Limb (tissue), 2 donors: Measurements from ENCODE around the gene TCERG1L.

ENCODE experiments used
- DNase-seq, 2 donors: peaks; one replicate each; pipeline ENCODE4 v3.0.0-alpha.2; 2016; ENCODE audit errors: extremely low spot score in 2 of 2

TCERG1L gene

DNA sequence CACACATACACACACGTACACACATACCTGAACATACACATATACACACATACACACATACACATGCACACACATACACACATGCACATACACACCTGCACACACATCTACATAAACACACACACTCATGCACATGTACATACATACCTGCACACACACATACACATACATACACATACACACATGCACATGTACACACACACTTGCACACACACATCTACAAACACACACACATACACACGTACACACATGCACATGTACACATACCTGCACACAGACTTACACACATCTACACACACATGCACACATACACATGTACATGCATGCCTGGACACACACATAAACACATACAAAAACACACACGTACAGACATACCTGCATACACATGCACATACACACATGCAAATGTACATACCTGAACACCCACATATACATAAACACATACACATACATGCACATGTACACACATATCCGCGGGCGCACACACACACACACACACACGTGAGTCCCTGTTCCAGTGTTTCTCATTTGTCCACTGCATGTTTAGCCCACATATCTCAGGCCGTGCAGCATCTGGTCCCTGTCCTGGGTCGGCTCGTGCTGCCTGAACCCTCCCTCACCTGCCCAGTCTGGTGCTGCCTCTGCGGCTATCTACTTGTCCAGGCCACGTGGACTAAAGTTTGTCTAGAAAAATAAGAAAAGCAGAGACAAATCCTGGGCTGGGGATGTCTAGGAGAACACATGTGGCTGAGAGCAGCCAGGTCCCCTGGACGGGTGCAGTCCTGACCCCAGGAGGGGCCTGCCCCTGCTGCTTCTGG, 238.7 kb downstream of the TCERG1L start:
- DNase-seq: no peak

DNA sequence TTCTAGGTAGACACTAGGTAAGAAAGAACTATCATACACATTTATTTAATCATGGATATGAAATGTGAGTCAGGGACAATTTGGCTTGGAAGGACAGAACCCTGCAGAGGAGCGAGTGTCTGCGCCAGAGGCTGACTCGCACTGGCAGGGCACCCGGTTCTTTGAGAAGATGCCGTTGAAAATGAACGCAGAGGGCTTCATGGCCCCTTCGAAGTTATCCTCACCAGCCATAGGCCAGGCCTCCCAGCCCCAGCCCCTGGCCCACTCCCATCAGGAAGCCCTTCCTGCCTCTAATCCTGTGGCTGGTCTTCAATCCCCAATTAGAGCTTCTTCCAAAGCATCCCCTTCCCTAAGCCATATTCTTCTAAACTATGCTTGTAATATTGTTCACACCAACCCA, 239.8 kb downstream of the TCERG1L start:
- DNase-seq: no peak

DNA sequence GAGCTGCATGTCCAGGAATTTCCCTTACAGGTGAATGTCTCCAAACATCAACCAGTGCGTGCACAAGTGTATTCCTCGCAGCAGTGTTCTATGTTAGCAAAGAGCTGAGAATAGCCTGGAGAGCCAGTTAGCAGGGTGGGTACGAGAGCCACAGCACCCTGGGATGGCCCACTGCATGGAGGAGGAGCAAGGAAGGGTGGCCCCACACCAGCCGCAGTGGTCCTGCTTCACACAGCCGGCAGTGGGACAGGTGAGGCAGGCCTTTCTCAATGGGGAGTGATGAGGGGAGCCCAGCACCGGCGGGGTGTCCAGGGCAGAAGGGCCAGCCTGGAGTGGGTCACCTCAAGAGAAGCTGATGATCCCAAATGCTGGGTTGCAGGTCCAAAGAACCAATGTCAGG, 240.7 kb downstream of the TCERG1L start:
- no peak for DNase-seq

DNA sequence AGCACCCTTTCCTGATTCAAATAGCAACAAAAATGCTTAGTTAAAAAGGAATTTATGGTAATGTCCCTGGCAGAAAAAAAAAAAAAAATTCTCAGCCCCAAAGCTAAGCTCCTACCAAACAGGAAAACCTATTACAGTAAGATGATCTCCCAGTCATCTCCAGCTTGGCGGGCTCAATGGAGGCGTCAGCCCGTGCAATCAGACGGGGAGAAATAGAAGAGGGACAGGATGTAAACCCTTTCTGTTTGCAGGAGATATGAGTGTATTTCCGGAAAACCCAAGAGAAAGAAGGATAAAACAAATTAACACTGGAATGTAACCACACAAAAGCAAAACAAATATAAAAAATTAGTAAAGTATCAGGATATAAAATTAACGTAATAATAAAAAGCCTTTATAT, 242.8 kb downstream of the TCERG1L start:
- no peak for DNase-seq

DNA sequence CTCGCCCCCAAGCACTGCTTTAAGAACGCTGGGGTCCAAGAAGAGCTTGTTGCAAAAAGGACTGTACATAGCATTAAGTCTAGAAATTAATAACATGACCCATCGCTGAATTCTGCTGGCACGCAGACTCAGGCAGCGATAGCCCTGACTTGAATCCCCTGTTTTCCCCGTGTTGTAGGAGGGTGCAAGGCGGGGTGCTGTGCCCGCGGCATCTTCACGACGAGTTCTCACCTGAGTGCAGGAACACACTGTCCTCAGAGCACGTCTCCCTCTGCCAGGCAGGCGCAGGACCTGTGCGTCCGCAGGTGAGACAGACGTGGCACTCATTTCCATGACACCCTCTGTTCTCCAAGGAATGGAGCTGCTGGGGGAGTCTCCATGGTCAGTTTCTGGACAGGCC, 243.2 kb downstream of the TCERG1L start:
- DNase-seq: no peak

DNA sequence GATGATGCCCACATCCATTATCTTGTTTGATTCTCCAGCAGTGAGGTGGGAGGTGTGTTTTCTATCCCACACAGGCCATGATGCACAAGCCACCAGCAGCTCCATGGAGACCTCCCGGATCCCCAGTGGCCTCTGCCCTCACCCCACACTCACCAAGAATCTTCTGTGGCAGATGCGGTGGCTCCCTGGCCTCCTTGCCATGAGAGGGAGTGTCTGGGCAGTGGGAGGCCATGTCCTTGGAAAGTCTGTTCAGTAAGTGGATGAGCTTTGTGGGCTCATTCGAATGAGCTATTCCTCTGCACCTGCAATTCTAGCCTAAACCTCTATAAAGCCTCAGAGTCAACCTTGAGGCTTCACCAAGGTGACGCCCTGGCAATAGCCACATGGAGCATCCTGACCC, 243.8 kb downstream of the TCERG1L start:
- no peak for DNase-seq

DNA sequence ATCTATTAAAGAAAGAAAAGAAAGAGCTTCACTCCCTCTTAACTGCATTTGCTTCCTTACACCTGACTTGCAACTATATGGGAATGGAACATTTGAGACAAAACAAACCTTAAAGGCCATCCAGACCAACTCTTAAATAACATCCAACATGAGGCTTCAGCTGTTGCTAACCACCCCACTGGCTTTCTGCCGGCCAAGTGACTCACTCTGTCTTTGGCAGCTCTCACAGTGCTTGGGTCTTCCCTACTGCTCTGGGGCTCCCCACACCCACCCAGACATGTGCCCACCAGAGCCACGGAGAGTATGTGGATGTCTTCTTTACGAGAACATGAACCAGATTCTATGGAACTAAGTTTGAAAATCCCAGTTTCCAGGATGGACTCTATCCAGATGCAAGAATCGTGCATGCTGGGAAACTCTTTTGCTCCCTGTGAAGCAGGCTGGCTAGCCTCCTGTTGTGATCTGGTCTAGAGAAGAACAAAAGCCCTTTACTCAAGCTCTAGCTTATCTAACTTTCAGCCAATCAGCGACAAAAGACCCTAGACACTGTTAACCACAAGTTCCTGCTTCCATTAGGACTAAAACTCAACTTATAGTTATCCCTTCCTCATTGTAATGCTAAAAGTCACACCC, 245.7 kb downstream of the TCERG1L start:
- peak in 1 of 2 donors; percentile 36 for DNase-seq

DNA sequence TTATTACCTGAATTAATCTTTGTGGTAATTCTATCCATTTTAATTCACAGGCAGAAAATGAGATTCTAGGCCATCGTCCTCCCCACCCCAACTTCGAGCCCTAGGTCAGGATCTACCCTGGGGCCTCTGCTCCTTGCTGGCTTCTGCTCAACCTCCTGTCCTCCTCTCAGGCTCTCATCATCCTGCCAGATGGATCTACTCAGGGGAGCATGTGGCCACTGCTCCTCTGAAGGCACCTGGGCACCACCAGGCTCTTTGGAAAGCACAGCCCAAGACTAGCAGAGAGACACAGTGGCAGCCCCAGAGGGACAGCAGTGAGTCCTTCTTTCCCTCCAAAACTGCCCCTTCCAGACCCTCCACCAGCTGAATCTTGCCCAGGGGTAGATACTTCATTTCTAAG, 248.2 kb downstream of the TCERG1L start:
- no peak for DNase-seq

DNA sequence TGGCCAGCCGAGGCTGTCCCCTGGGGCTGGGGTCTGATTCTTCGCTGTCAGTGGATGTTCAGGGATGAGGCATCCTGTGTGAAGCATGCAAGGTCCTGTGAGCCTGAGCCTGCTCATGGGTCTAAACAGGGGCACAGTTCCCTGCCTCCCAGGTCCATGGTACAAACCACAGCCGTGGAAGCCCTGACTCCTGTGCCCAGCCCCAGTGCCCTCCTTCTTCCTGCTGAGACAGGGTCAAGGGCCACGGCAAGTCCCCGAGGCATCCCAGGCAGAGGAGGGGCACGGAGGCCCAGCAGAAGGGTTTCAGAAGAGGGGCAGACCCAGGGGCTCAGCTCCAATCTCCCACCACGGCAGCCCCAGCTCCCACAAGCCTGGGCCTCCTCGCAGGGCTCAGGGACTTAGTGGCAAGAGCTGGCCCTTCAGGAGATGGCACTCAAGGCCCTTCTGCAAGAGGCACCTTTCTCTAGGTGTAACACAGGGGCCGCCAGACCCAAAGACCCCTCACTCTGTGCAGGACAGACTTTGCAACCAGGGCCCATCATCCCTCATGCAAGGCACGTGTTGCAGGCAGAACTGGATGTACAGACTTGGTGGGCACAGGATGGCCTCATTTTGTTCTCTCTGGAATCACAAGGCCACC, 248.8 kb downstream of the TCERG1L start:
- no peak for DNase-seq

DNA sequence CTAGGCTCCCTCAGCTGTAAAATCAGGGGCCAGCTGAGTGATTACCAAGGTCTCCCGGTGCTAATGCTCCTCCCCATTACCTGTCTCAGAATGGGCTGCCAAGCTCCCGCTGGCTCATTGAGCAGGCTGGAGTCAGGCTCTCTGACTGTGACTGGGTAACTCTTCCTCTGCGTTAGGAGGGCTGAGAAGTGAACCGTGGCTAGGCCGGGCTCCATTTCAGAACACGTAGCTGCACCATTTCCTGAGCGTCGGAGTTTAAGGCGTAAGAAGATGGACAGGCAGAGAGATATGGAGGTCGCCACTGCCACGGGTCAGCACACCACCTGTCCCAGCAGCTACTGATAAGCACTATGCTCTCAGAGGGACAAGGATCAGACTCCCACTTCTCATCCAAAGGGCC, 250.3 kb downstream of the TCERG1L start:
- DNase-seq: no peak

DNA sequence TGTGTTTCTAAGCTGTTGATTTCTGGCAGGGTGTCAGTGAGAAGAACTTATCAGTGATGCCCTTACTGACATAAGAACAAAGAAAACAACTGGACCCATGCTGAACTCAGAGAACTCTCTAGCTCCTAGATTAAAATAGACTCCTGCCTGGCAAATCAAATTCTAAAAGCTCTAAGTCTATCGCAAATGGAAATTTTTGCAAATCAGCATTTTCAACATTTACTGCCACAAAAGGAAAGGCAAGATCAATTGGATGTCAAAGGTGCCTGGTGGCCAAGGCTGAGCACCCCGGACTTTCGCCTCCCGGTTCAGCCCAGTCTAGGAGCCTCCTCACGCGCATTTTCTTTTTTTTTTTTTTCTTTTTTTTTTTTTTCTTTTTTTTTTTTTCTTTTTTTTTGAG, 251.6 kb downstream of the TCERG1L start:
- DNase-seq: no peak

DNA sequence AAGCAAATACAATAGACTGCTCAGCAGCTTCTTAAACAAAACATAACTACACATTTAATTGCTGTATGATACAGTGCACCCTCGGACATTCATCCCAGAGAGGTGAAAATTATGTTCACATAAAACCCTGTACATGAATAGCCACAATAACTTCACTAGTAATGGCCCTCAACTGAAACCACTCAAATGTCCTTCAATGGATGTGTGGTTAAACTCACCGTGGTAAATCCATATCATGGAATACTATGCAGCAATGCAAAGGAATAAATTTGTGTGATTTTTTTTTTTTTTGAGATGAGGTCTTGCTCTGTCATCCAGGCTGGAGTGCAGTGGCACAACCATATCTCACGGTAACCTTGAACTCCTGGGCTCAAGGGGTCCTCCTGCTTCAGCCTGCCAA, 252.7 kb downstream of the TCERG1L start:
- no peak for DNase-seq

DNA sequence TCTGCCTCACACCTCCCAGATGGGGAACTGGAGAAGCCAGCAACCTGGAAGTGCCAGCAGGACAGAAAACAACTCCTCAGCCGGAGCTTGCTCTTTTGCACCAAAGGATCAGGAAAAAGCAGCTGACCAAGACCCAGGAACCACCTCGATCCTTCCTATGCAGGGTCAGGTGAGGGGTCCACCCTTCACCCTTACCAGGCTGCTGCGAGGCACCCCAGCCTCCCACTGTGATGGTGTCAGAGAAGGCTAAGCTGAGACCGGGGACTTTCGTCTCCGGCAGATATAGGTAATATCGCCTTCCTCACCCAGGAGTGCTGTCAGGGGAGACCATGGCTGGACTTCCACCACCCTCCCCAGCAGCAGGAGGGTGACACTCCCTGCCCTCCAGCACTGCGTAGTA, 254.7 kb downstream of the TCERG1L start:
- no peak for DNase-seq

DNA sequence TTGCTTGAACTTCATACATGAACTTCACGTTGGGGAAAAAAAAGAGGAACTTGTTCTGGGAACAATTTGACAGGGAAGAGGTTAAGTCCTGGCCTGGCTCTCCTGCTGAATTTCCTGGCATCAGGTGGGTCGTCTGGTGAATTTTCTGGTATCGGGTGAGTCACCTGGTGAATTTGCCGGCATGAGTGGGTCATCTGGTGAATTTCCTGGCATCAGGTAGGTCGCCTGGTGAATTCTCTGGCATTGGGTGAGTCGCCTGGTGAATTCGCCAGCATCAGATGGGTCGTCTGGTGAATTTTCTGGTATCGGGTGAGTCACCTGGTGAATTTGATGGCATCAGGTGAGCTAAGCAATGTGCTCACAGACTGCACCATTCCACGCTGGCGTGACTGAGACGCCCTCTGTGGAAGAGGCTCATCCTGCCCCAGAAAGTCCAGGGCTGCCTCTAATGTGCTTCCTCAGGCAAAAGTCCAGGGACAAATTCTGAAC, 255.4 kb downstream of the TCERG1L start:
- DNase-seq: no peak

DNA sequence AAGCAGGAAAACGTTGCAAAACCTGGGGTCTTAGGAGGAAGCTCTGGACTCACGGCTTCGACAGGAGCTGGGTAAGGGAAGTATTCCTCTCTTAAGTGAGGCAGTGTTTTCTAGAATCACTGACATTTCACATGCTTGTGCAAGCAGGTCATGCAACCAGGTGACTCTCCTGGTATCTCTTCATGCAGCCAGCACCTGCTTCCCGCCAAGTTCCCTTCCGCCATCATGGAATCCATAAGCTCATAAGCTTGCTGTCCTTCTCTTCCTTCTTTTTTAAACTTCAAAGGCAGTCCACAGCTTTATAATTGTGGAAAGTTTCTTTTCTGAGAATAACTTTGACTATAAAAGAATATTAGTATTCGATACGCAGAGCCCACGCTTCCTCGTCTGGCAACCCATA, 256.1 kb downstream of the TCERG1L start:
- no peak for DNase-seq

DNA sequence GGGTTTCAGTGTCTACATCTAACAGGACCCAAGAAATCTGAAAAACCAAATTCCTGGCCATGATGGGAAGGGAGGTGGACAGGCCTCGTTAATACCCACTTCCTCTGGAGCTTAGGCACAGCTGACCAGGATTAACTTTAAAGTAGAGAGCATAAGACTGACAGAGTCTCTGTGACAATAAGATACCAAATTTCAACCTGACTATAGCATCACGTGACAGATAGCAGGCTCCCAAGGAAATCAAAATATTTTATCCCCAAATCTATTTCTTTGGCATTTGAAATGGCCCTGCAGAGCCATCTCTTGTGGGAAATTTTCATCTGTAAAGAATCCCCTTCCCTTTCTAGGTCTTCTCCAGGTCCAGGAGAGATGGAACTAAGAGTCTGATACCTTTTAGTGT, 258.3 kb downstream of the TCERG1L start:
- DNase-seq: no peak

DNA sequence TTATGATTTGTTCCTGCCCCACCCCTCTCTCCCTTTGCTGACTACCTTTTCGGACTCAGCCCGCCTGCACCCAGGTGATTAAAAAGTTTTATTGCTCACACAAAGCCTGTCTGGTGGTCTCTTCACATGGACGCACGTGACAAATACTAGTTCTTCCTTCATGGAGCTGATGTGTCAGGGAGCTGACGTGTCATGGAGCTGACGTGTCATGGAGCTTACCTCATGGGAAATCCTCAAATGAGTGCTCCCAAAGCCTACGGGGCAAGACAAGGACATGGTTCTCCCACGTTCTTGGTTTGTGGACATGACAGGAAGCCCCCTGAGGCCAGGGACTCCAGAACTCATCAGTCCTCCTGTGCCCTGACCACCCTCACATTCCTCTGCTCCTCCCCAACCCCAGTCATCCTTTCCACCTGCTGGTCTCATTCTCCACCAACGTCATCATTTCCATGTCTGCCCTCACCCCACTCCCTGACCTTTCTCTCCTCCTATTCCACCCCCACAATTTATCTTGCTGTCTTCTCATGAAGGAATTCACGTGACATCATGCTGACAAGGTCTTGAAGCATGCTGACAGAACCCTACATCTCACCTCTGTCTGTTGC, 261.3 kb downstream of the TCERG1L start:
- no peak for DNase-seq

DNA sequence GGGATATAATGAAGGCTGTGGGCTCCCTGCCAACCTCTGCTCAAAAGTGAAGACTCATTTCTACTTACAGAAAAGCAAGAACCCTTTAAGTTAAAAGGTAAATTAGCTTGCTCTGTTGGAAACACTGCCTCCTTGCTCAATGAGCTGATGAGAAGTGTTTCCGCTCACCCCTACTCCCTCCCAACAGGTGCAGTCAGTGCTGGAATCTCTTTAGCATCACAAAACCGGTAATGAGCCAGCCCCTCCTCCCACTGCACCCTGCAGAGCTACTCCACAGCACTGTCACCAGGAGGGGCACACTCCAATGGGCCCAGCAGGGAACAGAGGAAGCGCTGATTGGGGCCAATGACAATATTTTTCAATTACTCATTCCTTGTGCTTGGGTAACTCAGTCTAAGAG, 262.5 kb downstream of the TCERG1L start:
- DNase-seq: peak in 1 of 2 donors; percentile 53

DNA sequence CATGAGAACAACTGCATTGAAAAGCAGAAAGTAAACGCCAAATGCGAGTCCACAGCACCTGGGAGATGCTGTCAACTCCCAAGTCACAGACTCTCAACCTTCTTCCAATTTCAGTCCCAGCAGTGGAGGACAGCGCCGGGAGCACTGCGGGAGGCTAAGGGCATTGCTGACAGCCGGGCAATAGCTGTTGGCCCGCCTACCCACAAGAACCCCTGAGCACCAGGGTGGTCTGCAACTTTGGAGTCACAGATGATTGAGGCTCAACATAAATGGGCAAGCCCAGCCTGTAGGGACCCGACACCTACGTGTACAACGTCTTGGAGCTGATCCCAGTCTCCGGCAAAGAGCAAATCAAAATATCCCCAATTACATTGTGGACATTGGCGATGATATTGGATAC, 262.9 kb downstream of the TCERG1L start:
- DNase-seq: no peak

DNA sequence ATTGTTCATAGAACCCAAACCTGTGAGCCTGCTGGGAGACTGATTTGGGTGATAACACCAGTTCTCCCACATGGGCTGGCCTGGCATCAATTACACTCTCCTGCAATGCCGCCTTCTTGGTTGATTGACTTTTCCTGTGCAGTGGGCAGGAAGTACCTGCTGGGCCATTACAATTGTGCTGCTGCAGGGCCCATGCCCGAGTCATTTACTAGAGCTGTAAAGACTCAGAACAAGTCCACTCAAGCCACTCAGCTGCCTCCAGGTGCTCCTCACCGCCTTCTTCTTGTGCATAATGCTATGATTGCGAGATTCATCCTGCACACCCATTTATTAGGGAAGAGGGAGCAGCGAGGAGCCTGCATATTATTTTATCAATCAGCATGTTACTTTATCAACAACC, 264.0 kb downstream of the TCERG1L start:
- no peak for DNase-seq

DNA sequence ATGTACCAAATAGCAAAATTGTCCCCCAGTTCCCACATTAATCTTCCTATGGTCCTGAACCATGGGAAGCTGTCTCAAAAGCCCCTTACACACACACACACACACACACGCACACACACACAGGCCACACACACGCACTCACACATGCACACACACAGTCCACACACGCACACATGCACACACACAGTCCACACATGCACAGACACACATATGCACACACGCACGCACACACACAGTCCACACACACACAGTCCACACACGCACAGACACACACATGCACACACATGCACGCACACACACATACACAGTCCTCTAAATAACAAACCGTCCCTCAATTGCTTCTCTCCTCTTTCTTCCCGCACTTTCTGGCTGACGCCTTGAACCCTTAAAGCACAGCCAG, 265.3 kb downstream of the TCERG1L start:
- no peak for DNase-seq
